B cell (primary cell): Measurements from ENCODE around the gene JARID2. TPM values are rescaled to one million over a fixed set of nuclear protein-coding genes. Genes with fewer than 3 reads are reported as not detected.

Source experiments
- ATAC-seq: fragments of 200-7000 bp; cut with Tn5 transposase; one replicate; pipeline ENCODE4 v1.10.0; 2021; ENCODE audit warnings: low read depth, mild to moderate bottlenecking, moderate number of reproducible peaks, moderate library complexity
- CTCF ChIA-PET: fragments of 350-600 bp; sonication (Branson Sonifier 250); formaldehyde crosslinking; loops from one replicate; lab custom pipeline; 2021; ENCODE audit warnings: antibody characterized with exemption, inconsistent platforms; lab: Charles Lee
- POLR2A ChIA-PET: fragments of 350-600 bp; sonication (Branson Sonifier 250); formaldehyde crosslinking; loops from one replicate; lab custom pipeline; 2021; ENCODE audit warnings: antibody characterized with exemption; lab: Charles Lee
- DNase-seq: peaks from one replicate; pipeline ENCODE4 v3.0.0; 2013
- H2AFZ ChIP-seq: 2 replicates; pipeline ENCODE4 v1.6.1; 2012; ENCODE audit warnings: mild to moderate bottlenecking, low read depth, low read length; ENCODE audit not compliant: insufficient read depth, poor library complexity, severe bottlenecking
- H3K27ac ChIP-seq, 2 donors: 1 replicate in 1 of 2; 2 replicates in 1 of 2; pipeline ENCODE4 v1.5.1; 2012 to 2013; ENCODE audit warnings: low read length in 2 of 2, mild to moderate bottlenecking in 2 of 2, moderate library complexity in 1 of 2
- H3K27me3 ChIP-seq, 4 experiments: fragments of 200-600 bp in 1 of 4; sonication (generic) in 1 of 4; replicated peaks in 1 of 4; 1 replicate in 2 of 4; 2 replicates in 2 of 4; pipeline versions ENCODE4 v1.6.1 to v1.7.0; 2013 to 2016; ENCODE audit warnings: low read length in 3 of 4, mild to moderate bottlenecking in 2 of 4, mixed read lengths in 1 of 4, moderate library complexity in 1 of 4; ENCODE audit not compliant: insufficient read depth in 4 of 4, control insufficient read depth in 3 of 4; ENCODE audit errors: control extremely low read depth in 1 of 4
- H3K36me3 ChIP-seq, 2 experiments: replicated peaks in 1 of 2; 1 replicate in 1 of 2; 2 replicates in 1 of 2; pipeline versions ENCODE4 v1.6.1 to v1.7.1; 2013; ENCODE audit warnings: low read length in 1 of 2; ENCODE audit not compliant: insufficient read depth in 2 of 2, control insufficient read depth in 1 of 2; ENCODE audit errors: control extremely low read depth in 1 of 2, extremely low read depth in 1 of 2
- H3K4me1 ChIP-seq, 2 donors: fragments of 200-600 bp in 1 of 2; sonication (generic) in 1 of 2; 1 replicate in 1 of 2; 2 replicates in 1 of 2; pipeline versions ENCODE4 v1.5.1 to v1.6.1; 2013 to 2017; ENCODE audit warnings: low read length in 2 of 2; ENCODE audit not compliant: control insufficient read depth in 2 of 2, insufficient read depth in 2 of 2
- H3K4me2 ChIP-seq: replicated peaks from 2 replicates; pipeline ENCODE3; 2012; ENCODE audit warnings: mild to moderate bottlenecking, low read depth, low read length; ENCODE audit not compliant: poor library complexity, severe bottlenecking
- H3K4me3 ChIP-seq, 5 experiments: fragments of 200-600 bp in 1 of 5; sonication (generic) in 1 of 5; 1 replicate in 3 of 5; 2 replicates in 2 of 5; pipeline versions ENCODE4 v1.5.1 to v1.7.0; 2011 to 2016; ENCODE audit warnings: low read length in 4 of 5, mild to moderate bottlenecking in 4 of 5, low read depth in 2 of 5, control low read depth in 1 of 5, moderate library complexity in 1 of 5; ENCODE audit not compliant: insufficient read depth in 1 of 5; ENCODE audit errors: control extremely low read depth in 1 of 5, extremely low read depth in 1 of 5
- H3K79me2 ChIP-seq: fragments of 200-600 bp; sonication (generic); one replicate; pipeline ENCODE4 v1.6.0; 2016; ENCODE audit warnings: low read length; ENCODE audit not compliant: control insufficient read depth, insufficient read depth
- H3K9ac ChIP-seq: fragments of 200-600 bp; sonication (generic); 2 replicates; pipeline ENCODE4 v1.6.1; 2017; ENCODE audit warnings: mild to moderate bottlenecking, low read length, moderate library complexity
- H3K9me3 ChIP-seq, 3 donors: one replicate each; pipeline versions ENCODE4 v1.6.1 to v1.7.1; 2013; ENCODE audit warnings: low read length in 2 of 3; ENCODE audit not compliant: control insufficient read depth in 2 of 3, insufficient read depth in 1 of 3; ENCODE audit errors: control extremely low read depth in 1 of 3
- H4K20me1 ChIP-seq: 2 replicates; pipeline ENCODE4 v1.6.0; 2012; ENCODE audit warnings: mild to moderate bottlenecking, low read length; ENCODE audit not compliant: insufficient read depth, control insufficient read depth, poor library complexity, severe bottlenecking
- H3K27ac Mint-ChIP-seq: one replicate; pipeline ENCODE4 v1.8.0; 2021; ENCODE audit warnings: mixed read lengths
- H3K27me3 Mint-ChIP-seq: one replicate; pipeline ENCODE4 v1.8.0; 2021; ENCODE audit warnings: mixed read lengths
- H3K4me1 Mint-ChIP-seq: one replicate; pipeline ENCODE4 v1.8.0; 2021; ENCODE audit warnings: mixed read lengths
- H3K4me3 Mint-ChIP-seq: one replicate; pipeline ENCODE4 v1.8.0; 2021; ENCODE audit warnings: mixed read lengths
- H3K9me3 Mint-ChIP-seq: one replicate; pipeline ENCODE4 v1.8.0; 2022; ENCODE audit warnings: mixed read lengths; ENCODE audit not compliant: insufficient read depth
- CTCF ChIP-seq: fragments of 200-600 bp; IDR thresholded peaks from one replicate; pipeline ENCODE4 v1.8.0; 2022; ENCODE audit warnings: antibody characterized with exemption, mild to moderate bottlenecking
- EZH2 ChIP-seq: IDR thresholded peaks from 2 replicates; pipeline ENCODE4 v1.6.1; 2012; ENCODE audit warnings: borderline replicate concordance, low read depth, mild to moderate bottlenecking, moderate library complexity, low read length; ENCODE audit not compliant: insufficient read depth, poor library complexity, severe bottlenecking
- WGBS: methylation state at CpG from one replicate; pipeline ENCODE4 v1.1.5; 2013; ENCODE audit warnings: missing lambda C conversion rate; ENCODE audit not compliant: insufficient coverage; 5-methylcytosine and 5-hydroxymethylcytosine counted together
- intact Hi-C: fragments of 100-400 bp; cut with micrococcal nuclease; formaldehyde crosslinking; loops from one replicate; pipeline ENCODE4 v1.10.0; 2022
- polyA plus RNA-seq: library from polyadenylated mRNA; depleted of rRNA; stranded (reverse); fragments of >200 nt; gene quantifications from 2 replicates; pipeline ENCODE4 v1.2.3, GENCODE V29; 2012
- total RNA-seq, 2 donors: library from RNA; stranded (reverse); fragments of 120-200 nt in 1 of 2; gene quantifications; 1 replicate in 1 of 2; 2 replicates in 1 of 2; pipeline versions ENCODE4 v1.2.3 to v1.2.4, GENCODE V29; 2013 to 2022

Gene JARID2
- total and polyA plus RNA-seq, 2 donors (not counting 1 experiment from before 2014, with no cell fraction given), result 11.0 to 58.1 TPM

DNA sequence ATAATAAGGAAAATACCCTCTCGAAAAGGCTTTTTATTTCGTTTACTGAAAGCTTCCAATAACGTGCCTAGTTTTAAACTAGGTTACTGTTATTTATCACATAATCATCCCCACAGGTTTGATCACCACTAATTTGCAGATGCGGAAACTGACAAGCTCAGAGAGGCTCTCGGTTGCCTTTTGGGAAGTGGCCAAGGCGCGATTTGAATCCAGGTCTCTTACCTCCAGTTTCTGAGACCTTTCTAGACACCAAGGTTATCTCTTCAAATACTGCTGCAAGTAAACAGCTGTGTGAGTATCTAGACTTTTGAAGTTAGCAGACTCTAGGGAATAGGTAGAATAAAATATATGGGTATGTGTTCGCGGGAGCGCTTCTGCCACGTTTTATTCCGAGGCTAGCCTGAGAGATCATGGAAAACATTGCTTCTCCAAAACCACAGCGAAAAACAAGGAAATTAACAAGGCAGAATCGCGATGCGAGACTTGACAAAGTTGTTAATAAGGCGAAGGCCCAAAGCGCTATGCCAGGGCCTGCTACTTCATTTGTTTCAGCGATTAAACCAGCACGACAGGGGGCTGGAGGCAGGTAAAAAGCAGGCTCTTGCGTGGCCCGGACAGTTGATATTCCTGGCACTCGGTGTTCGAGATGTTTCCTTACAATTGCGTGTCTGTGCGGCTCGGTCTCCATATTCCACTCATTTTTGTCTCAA is 1.8 kb upstream of the JARID2 start:
- WGBS, result 68% methylated on average over 18 of the region's 27 CpGs

More for the DNA sequence above, 1.8 kb upstream of the JARID2 start:
- no peaks in the 10 kb centered on the region for H3K27me3 Mint-ChIP-seq
- Histone ChIP-seq H3K27me3 (no peaks in the 10 kb centered on the region), H3K4me1 (peaks cover 4 to 11% of the 10 kb centered on the region in 2 donors), H3K9me3 (no peaks in the 10 kb centered on the region), H3K79me2 (peaks cover 21% of the 10 kb centered on the region), H2AFZ (peak overlapping the region; percentile 92), H3K4me3 (peak overlapping the region; percentile 55 to 97 (median 92)), H3K9ac (peak overlapping the region; percentile 87), H3K4me2 (peak overlapping the region; percentile 77), H4K20me1 (no peaks in the 10 kb centered on the region), H3K36me3 (no peaks in the 10 kb centered on the region), H3K27ac (peak overlapping the region in 1 of 2 donors; percentile 67)
- intact Hi-C loops, result loop anchor here (2.0 kb wide), 2 partner anchors 419 to 605 kb away; partner anchors contain the start of gene DTNBP1
- H3K4me1 Mint-ChIP-seq, result peaks cover 13% of the 10 kb centered on the region
- ATAC-seq (no peak), DNase-seq (no peak)
- peak overlapping the region; percentile 63 for H3K27ac Mint-ChIP-seq
- peak overlapping the region; percentile 97 for H3K4me3 Mint-ChIP-seq
- CTCF ChIA-PET, result no interaction called here
- TF ChIP-seq CTCF, result no peak
- TF ChIP-seq EZH2, result no peak
- POLR2A ChIA-PET, result interaction anchor here (0.6 kb wide), 1 partner anchor 10 kb away, joined by 3 read pairs; no protein-coding TSS in a partner anchor
- no peaks in the 10 kb centered on the region for H3K9me3 Mint-ChIP-seq
